Gastroesophageal sphincter (tissue), 4 donors: Measurements from ENCODE around the gene SPACA7. TPM values are rescaled to one million over a fixed set of nuclear protein-coding genes. Genes with fewer than 3 reads are reported as not detected.

Source experiments
- ATAC-seq: fragments of 150-250 bp; one replicate; pipeline ENCODE4 v1.9.1; 2016; ENCODE audit warnings: mild to moderate bottlenecking, moderate library complexity
- H3K27ac ChIP-seq, 4 donors: fragments of 200-600 bp; sonication (generic) in 3 of 4; 1 replicate in 3 of 4; 2 replicates in 1 of 4; pipeline ENCODE4 v1.5.1; 2016 to 2019
- H3K27me3 ChIP-seq: fragments of 200-600 bp; sonication (generic); one replicate; pipeline ENCODE4 v1.5.1; 2019
- H3K36me3 ChIP-seq, 2 donors: fragments of 200-600 bp; sonication (generic); one replicate each; pipeline ENCODE4 v1.5.1; 2019; ENCODE audit warnings: control low read depth in 1 of 2
- H3K4me1 ChIP-seq, 3 donors: fragments of 200-600 bp; sonication (generic); 1 replicate in 2 of 3; 2 replicates in 1 of 3; pipeline ENCODE4 v1.5.1; 2016 to 2019; ENCODE audit warnings: control low read depth in 2 of 3
- H3K4me3 ChIP-seq, 2 donors: fragments of 200-600 bp; sonication (generic); one replicate each; pipeline ENCODE4 v1.5.1; 2019; ENCODE audit warnings: mild to moderate bottlenecking in 1 of 2, moderate library complexity in 1 of 2
- H3K9me3 ChIP-seq, 3 donors: fragments of 200-600 bp; sonication (generic); one replicate each; pipeline ENCODE4 v1.5.1; 2017 to 2019; ENCODE audit warnings: control low read depth in 2 of 3
- CTCF ChIP-seq, 4 experiments: fragments of 200-600 bp in 2 of 4; fragments of 450-650 bp in 2 of 4; sonication (generic) in 1 of 4; IDR thresholded peaks; one replicate each; pipeline ENCODE4 v1.5.1; 2017 to 2019; ENCODE audit warnings: antibody characterized with exemption in 4 of 4, mild to moderate bottlenecking in 2 of 4, moderate library complexity in 2 of 4
- EP300 ChIP-seq: sonication (generic); formaldehyde crosslinking; IDR thresholded peaks from one replicate; pipeline ENCODE4 v1.6.1; 2017; ENCODE audit warnings: antibody characterized with exemption, mild to moderate bottlenecking
- POLR2A ChIP-seq, 2 donors: fragments of 450-650 bp; IDR thresholded peaks; one replicate each; pipeline ENCODE4 v1.6.1; 2017; ENCODE audit warnings: antibody characterized with exemption in 2 of 2, mild to moderate bottlenecking in 2 of 2, moderate library complexity in 1 of 2
- POLR2AphosphoS5 ChIP-seq: sonication (generic); formaldehyde crosslinking; IDR thresholded peaks from one replicate; pipeline ENCODE4 v1.6.1; 2017; ENCODE audit warnings: antibody characterized with exemption
- WGBS, 2 donors: methylation state at CpG; one replicate each; pipeline ENCODE4 v1.1.5; 2018; ENCODE audit warnings: low coverage in 1 of 2; 5-methylcytosine and 5-hydroxymethylcytosine counted together
- total RNA-seq, 4 donors: library from RNA; depleted of rRNA; stranded (reverse); fragments of >200 nt; gene quantifications; one replicate each; pipeline ENCODE4 v1.1.0, GENCODE V29; 2016

The SPACA7 gene
- total RNA-seq, 4 donors from 2014 or later, result not detected

GRCh38 chr13:112349681-112350080, 26.5 kb upstream of the SPACA7 start:
- Histone ChIP-seq H3K27me3 (peaks cover 77% of the 10 kb centered on the region), H3K27ac (no peak overlapping the region), H3K4me1 (no peaks in the 10 kb centered on the region), H3K36me3 (no peaks in the 10 kb centered on the region), H3K9me3 (no peaks in the 10 kb centered on the region), H3K4me3 (no peak overlapping the region)
- WGBS, 2 donors, result 75 to 100% methylated on average over 1 to 13 of the region's 13 CpGs
- no peak for TF ChIP-seq EP300
- no peak for TF ChIP-seq CTCF (IDR thresholded peaks at IDR 0.05)
- TF ChIP-seq POLR2A (IDR thresholded peaks at IDR 0.05), result no peak
- no peak for TF ChIP-seq POLR2AphosphoS5
- no peak for ATAC-seq

- H3K4me3 ChIP-seq, result no peak overlapping the region
- no peaks in the 10 kb centered on the region for H3K36me3 ChIP-seq
- no peaks in the 10 kb centered on the region for H3K9me3 ChIP-seq
- H3K27ac ChIP-seq, result no peak overlapping the region
- H3K4me1 ChIP-seq, result no peaks in the 10 kb centered on the region
- H3K27me3 ChIP-seq, result peaks cover 77% of the 10 kb centered on the region
- TF ChIP-seq CTCF (IDR thresholded peaks at IDR 0.05) (no peak), POLR2AphosphoS5 (no peak), POLR2A (IDR thresholded peaks at IDR 0.05) (no peak), EP300 (no peak)
- ATAC-seq, result no peak
- WGBS, 2 donors, result 83 to 87% methylated on average over 4 to 7 of the region's 11 CpGs
These were observed 25.9 kb upstream of the SPACA7 start for GRCh38 chr13:112350300-112350699.

- ATAC-seq, result no peak
- no peak for TF ChIP-seq POLR2A (IDR thresholded peaks at IDR 0.05)
- TF ChIP-seq EP300, result no peak
- TF ChIP-seq CTCF (IDR thresholded peaks at IDR 0.05), result no peak
- TF ChIP-seq POLR2AphosphoS5, result no peak
- Histone ChIP-seq H3K4me3 (no peak overlapping the region), H3K4me1 (no peaks in the 10 kb centered on the region), H3K27ac (no peak overlapping the region), H3K27me3 (peaks cover 79% of the 10 kb centered on the region), H3K9me3 (no peaks in the 10 kb centered on the region), H3K36me3 (no peaks in the 10 kb centered on the region)
- WGBS, 2 donors, result 14 to 27% methylated on average over 6 to 8 of the region's 8 CpGs
These were observed 24.3 kb upstream of the SPACA7 start for GRCh38 chr13:112351825-112352224.

- Histone ChIP-seq H3K27me3 (peaks cover 69% of the 10 kb centered on the region), H3K9me3 (no peaks in the 10 kb centered on the region), H3K4me3 (no peak overlapping the region), H3K36me3 (no peaks in the 10 kb centered on the region), H3K27ac (no peak overlapping the region), H3K4me1 (no peaks in the 10 kb centered on the region)
- 69 to 90% methylated on average over 2 to 3 of the region's 11 CpGs for WGBS, 2 donors
- no peak for ATAC-seq
- TF ChIP-seq POLR2A (IDR thresholded peaks at IDR 0.05), result no peak
- no peak for TF ChIP-seq POLR2AphosphoS5
- no peak for TF ChIP-seq CTCF (IDR thresholded peaks at IDR 0.05)
- TF ChIP-seq EP300, result no peak
These were observed 22.3 kb upstream of the SPACA7 start for GRCh38 chr13:112353856-112354255.

GRCh38 chr13:112354330-112355273, 21.6 kb upstream of the SPACA7 start:
- no peak for ATAC-seq

More at GRCh38 chr13:112354330-112355273, 21.6 kb upstream of the SPACA7 start:
- Histone ChIP-seq H3K4me1 (no peaks in the 10 kb centered on the region), H3K4me3 (no peak overlapping the region), H3K27me3 (peaks cover 62% of the 10 kb centered on the region), H3K9me3 (no peaks in the 10 kb centered on the region), H3K27ac (no peak overlapping the region), H3K36me3 (no peaks in the 10 kb centered on the region)
- 79% methylated on average over 8 of the region's 32 CpGs; no CpG with 5 or more reads in 1 of the 2 donors for WGBS, 2 donors
- no peak for TF ChIP-seq POLR2A (IDR thresholded peaks at IDR 0.05)
- no peak for TF ChIP-seq POLR2AphosphoS5
- no peak for TF ChIP-seq EP300
- TF ChIP-seq CTCF (IDR thresholded peaks at IDR 0.05), result no peak
